ENCODE measurements around the gene CDC7.

CDC7 gene

GRCh38 chr1:91501971-91502671 lies 1.5 kb downstream of the CDC7 start:
- H3K36me3 ChIP-seq (ENCODE audit: control insufficient read depth in 2 of 2, insufficient read depth in 1 of 2, low read length in 2 of 2), result peaks cover 6 to 15% of the 10 kb centered on the region in 2 experiments; a peak in 2 of 3 replicates
- H3K27ac ChIP-seq (ENCODE audit: extremely low read depth, low read depth, low read length), result peak overlapping the region; percentile 94; the same call in 1 of the 2 replicates
- H3K4me3 ChIP-seq (ENCODE audit: low read depth, low read length), result peak overlapping the region; percentile 80
- no peaks in the 10 kb centered on the region for H3K9me3 ChIP-seq (ENCODE audit: control insufficient read depth, insufficient read depth, low read depth, low read length)
- TF ChIP-seq ZNF629 (tag by site-specific recombination; IDR thresholded peaks at IDR 0.05), result 0 out of 2 replicates have a peak, but pooled peaks have one; percentile 19
- no peak for TF ChIP-seq MEIS1 (CRISPR knock-in tag; IDR thresholded peaks at IDR 0.05; ENCODE audit: borderline replicate concordance)
- 0 out of 2 replicates have a peak, but pooled peaks have one; percentile 0 for TF ChIP-seq ZNF335 (tag by site-specific recombination; conservative IDR thresholded peaks at IDR 0.05)
- no peak for TF ChIP-seq ZBTB44 (tag by site-specific recombination; IDR thresholded peaks at IDR 0.05)
- TF ChIP-seq ATF2 (tag by site-specific recombination; IDR thresholded peaks at IDR 0.05; ENCODE audit: low read depth), result peak; percentile 76
- no peak for TF ChIP-seq ZNF366 (tag by site-specific recombination; conservative IDR thresholded peaks at IDR 0.05)
- TF ChIP-seq ZNF707 (tag by site-specific recombination; IDR thresholded peaks at IDR 0.05), result no peak
- ChIA-PET CTCF (interaction anchor here (0.6 to 2.8 kb wide), 18 partner anchors 11 to 923 kb away, joined by 3 to 21 read pairs (median 3); partner anchors contain the start of gene HFM1), POLR2A (interaction anchor here (0.6 to 2.0 kb wide), 4 partner anchors 10 to 1575 kb away, joined by 3 to 16 read pairs (median 3); partner anchors contain the start of gene HFM1)
- no peaks in the 10 kb centered on the region for H3K4me1 ChIP-seq (ENCODE audit: control insufficient read depth, insufficient read depth, low read length)

GRCh38 chr1:91502672-91503184 lies 2.1 kb downstream of the CDC7 start:
- Histone ChIP-seq H3K36me3 (ENCODE audit: control insufficient read depth in 2 of 2, insufficient read depth in 1 of 2, low read length in 2 of 2) (peaks cover 6 to 15% of the 10 kb centered on the region in 2 experiments; a peak in 2 of 3 replicates), H3K9me3 (ENCODE audit: control insufficient read depth, insufficient read depth, low read depth, low read length) (no peaks in the 10 kb centered on the region), H3K4me1 (ENCODE audit: control insufficient read depth, insufficient read depth, low read length) (no peaks in the 10 kb centered on the region), H3K4me3 (ENCODE audit: low read depth, low read length) (peak overlapping the region; percentile 22), H3K27ac (ENCODE audit: extremely low read depth, low read depth, low read length) (no peak overlapping the region)
- TF ChIP-seq ZNF211 (tag by site-specific recombination; IDR thresholded peaks at IDR 0.05; ENCODE audit: low read depth), result no peak
- TF ChIP-seq PRDM1 (tag by site-specific recombination; IDR thresholded peaks at IDR 0.05), result peak; percentile 90
- TF ChIP-seq ZBTB20 (tag by site-specific recombination; IDR thresholded peaks at IDR 0.05), result peak; percentile 73
- peak; percentile 54 for TF ChIP-seq ZNF366 (tag by site-specific recombination; conservative IDR thresholded peaks at IDR 0.05)
- peak; percentile 24; the same call in 1 of the 2 replicates for TF ChIP-seq ZBTB17 (tag by site-specific recombination; IDR thresholded peaks at IDR 0.05)
- 0 out of 2 replicates have a peak, but pooled peaks have one; percentile 13 for TF ChIP-seq ZNF335 (tag by site-specific recombination; conservative IDR thresholded peaks at IDR 0.05)
- TF ChIP-seq PRDM6 (tag by site-specific recombination; IDR thresholded peaks at IDR 0.05), result no peak
- POLR2A ChIA-PET, result interaction anchor here (0.7 to 1.0 kb wide), 2 partner anchors 11 to 369 kb away, joined by 3 read pairs; no protein-coding TSS in a partner anchor
- CTCF ChIA-PET, result interaction anchor here (0.6 to 2.8 kb wide), 9 partner anchors 10 to 924 kb away, joined by 3 to 21 read pairs (median 3); partner anchors contain the start of gene HFM1

GRCh38 chr1:91503332-91503900 lies 2.8 kb downstream of the CDC7 start:
- peaks cover 6 to 19% of the 10 kb centered on the region in 2 experiments; a peak in 2 of 3 replicates for H3K36me3 ChIP-seq (ENCODE audit: control insufficient read depth in 2 of 2, insufficient read depth in 1 of 2, low read length in 2 of 2)
- no peaks in the 10 kb centered on the region for H3K4me1 ChIP-seq (ENCODE audit: control insufficient read depth, insufficient read depth, low read length)
- ChIA-PET POLR2A (interaction anchor here (1.0 kb wide), 1 partner anchor 368 kb away, joined by 3 read pairs; no protein-coding TSS in a partner anchor), CTCF (interaction anchor here (0.5 to 2.8 kb wide), 6 partner anchors 9 to 388 kb away, joined by 3 to 21 read pairs (median 4); partner anchors contain the start of gene HFM1)
- no peak overlapping the region for H3K27ac ChIP-seq (ENCODE audit: extremely low read depth, low read depth, low read length)
- no peak overlapping the region for H3K4me3 ChIP-seq (ENCODE audit: low read depth, low read length)
- H3K9me3 ChIP-seq (ENCODE audit: control insufficient read depth, insufficient read depth, low read depth, low read length), result no peaks in the 10 kb centered on the region
- TF ChIP-seq SALL2 (tag by site-specific recombination; IDR thresholded peaks at IDR 0.05; ENCODE audit: borderline replicate concordance) (no peak), ZNF24 (tag by site-specific recombination; IDR thresholded peaks at IDR 0.05) (0 out of 2 replicates have a peak, but pooled peaks have one; percentile 21)

All from HEK293 (cell line).